Endothelial cell of umbilical vein (primary cell): Measurements from ENCODE around the gene STK17A. TPM values are rescaled to one million over a fixed set of nuclear protein-coding genes. Genes with fewer than 3 reads are reported as not detected.

Experiments
- BruUV-seq: library from RNA; stranded (reverse); fragments of 400-500 nt; replicated peaks from 2 replicates; lab custom pipeline; 2021; lab: Mats Ljungman, UMichigan
- CTCF ChIA-PET: fragments of 300-600, 350-600 bp; sonication (Branson Sonifier 250); formaldehyde crosslinking; loops from one replicate; lab custom pipeline; 2021; ENCODE audit warnings: antibody characterized with exemption, inconsistent platforms; lab: Charles Lee
- POLR2A ChIA-PET: fragments of 300-600, 350-600 bp; sonication (Branson Sonifier 250); formaldehyde crosslinking; loops from one replicate; lab custom pipeline; 2021; ENCODE audit warnings: antibody characterized with exemption, inconsistent platforms; lab: Charles Lee
- DNase-seq: peaks from one replicate; pipeline ENCODE4 v3.0.0-alpha.2; 2011; ENCODE audit warnings: low read depth, low spot score
- FAIRE-seq: peaks from 2 replicates; lab custom pipeline; 2011; peaks lifted over from hg19 to GRCh38; lab: Jason Lieb, UNC
- H2AFZ ChIP-seq: 2 replicates; pipeline ENCODE4 v1.6.0; 2012; ENCODE audit warnings: low read depth, low read length, control low read depth, inconsistent platforms
- H3K27ac ChIP-seq: 2 replicates; pipeline ENCODE4 v1.5.1; 2011; ENCODE audit warnings: low read depth, mild to moderate bottlenecking, control low read depth, low read length, moderate library complexity; ENCODE audit not compliant: insufficient read depth
- H3K27me3 ChIP-seq, 2 experiments: 2 replicates each; pipeline versions ENCODE4 v1.6.0 to v1.6.1; 2011; ENCODE audit warnings: low read length in 2 of 2, mixed read lengths in 1 of 2; ENCODE audit not compliant: control insufficient read depth in 2 of 2, insufficient read depth in 2 of 2
- H3K36me3 ChIP-seq, 2 experiments: 2 replicates in 1 of 2; 3 replicates in 1 of 2; pipeline ENCODE4 v1.5.1; 2011; ENCODE audit warnings: low read length in 2 of 2, mild to moderate bottlenecking in 1 of 2, moderate library complexity in 1 of 2; ENCODE audit not compliant: control insufficient read depth in 2 of 2, insufficient read depth in 2 of 2; ENCODE audit errors: extremely low read depth in 1 of 2
- H3K4me1 ChIP-seq: 3 replicates; pipeline ENCODE4 v1.5.1; 2011; ENCODE audit warnings: mild to moderate bottlenecking, low read length; ENCODE audit not compliant: control insufficient read depth, insufficient read depth; ENCODE audit errors: extremely low read depth
- H3K4me2 ChIP-seq: 2 replicates; pipeline ENCODE4 v1.6.1; 2011; ENCODE audit warnings: low read length, control low read depth, mixed read lengths; ENCODE audit not compliant: insufficient read depth
- H3K4me3 ChIP-seq, 3 experiments: fragments of 200-600 bp in 1 of 3; sonication (generic), shearing (Covaris generic) in 1 of 3; replicated peaks in 1 of 3; 2 replicates each; pipeline ENCODE4 v1.5.1; 2011 to 2016; ENCODE audit warnings: control low read depth in 3 of 3, low read length in 3 of 3, mild to moderate bottlenecking in 2 of 3, inconsistent platforms in 1 of 3, low read depth in 1 of 3, moderate library complexity in 1 of 3; ENCODE audit not compliant: insufficient read depth in 1 of 3
- H3K79me2 ChIP-seq: 2 replicates; pipeline ENCODE4 v1.6.0; 2012; ENCODE audit warnings: low read length, inconsistent platforms; ENCODE audit not compliant: control insufficient read depth, insufficient read depth
- H3K9ac ChIP-seq: replicated peaks from 2 replicates; pipeline ENCODE3; 2011; ENCODE audit warnings: low read length, control low read depth; ENCODE audit not compliant: insufficient read depth; ENCODE audit errors: extremely low read depth
- H3K9me1 ChIP-seq: replicated peaks from 3 replicates; pipeline ENCODE4 v1.6.0; 2011; ENCODE audit warnings: mild to moderate bottlenecking, low read length; ENCODE audit not compliant: control insufficient read depth, insufficient read depth; ENCODE audit errors: extremely low read depth
- H3K9me3 ChIP-seq: replicated peaks from 2 replicates; pipeline ENCODE4 v1.5.1; 2012; ENCODE audit warnings: low read length, inconsistent platforms; ENCODE audit not compliant: control insufficient read depth, insufficient read depth
- H4K20me1 ChIP-seq: replicated peaks from 2 replicates; pipeline ENCODE3; 2011; ENCODE audit warnings: mild to moderate bottlenecking, low read length; ENCODE audit not compliant: control insufficient read depth, insufficient read depth; ENCODE audit errors: extremely low read depth
- EZH2 ChIP-seq: IDR thresholded peaks from 2 replicates; pipeline ENCODE4 v1.6.1; 2012; ENCODE audit warnings: borderline replicate concordance, low read depth, mild to moderate bottlenecking, moderate library complexity, low read length, inconsistent platforms; ENCODE audit not compliant: severe bottlenecking
- FOS ChIP-seq: IDR thresholded peaks from 2 replicates; pipeline ENCODE4 v1.6.1; 2011; ENCODE audit warnings: mild to moderate bottlenecking, low read length, moderate library complexity, borderline replicate concordance; ENCODE audit not compliant: insufficient read depth
- POLR2AphosphoS5 ChIP-seq: IDR thresholded peaks from 2 replicates; pipeline ENCODE4 v1.6.1; 2012; ENCODE audit warnings: low read depth, mild to moderate bottlenecking, control low read depth, low read length, moderate library complexity; ENCODE audit not compliant: insufficient read depth
- dilution Hi-C: fragments of 300-500 bp; cut with MboI; formaldehyde crosslinking; loops from one replicate; pipeline ENCODE4 v1.15.0; 2019; ENCODE audit warnings: low sequenced_read_pairs; ENCODE audit not compliant: extremely low pct_ligation_motif_present
- intact Hi-C: fragments of 100-400 bp; cut with micrococcal nuclease; formaldehyde crosslinking; loops from one replicate; pipeline ENCODE4 v1.10.0; 2022
- polyA plus RNA-seq, 4 experiments: library from polyadenylated mRNA; depleted of rRNA in 3 of 4; stranded (reverse) in 3 of 4; unstranded in 1 of 4; fragments of >200 nt; gene quantifications; 2 replicates each; pipeline versions ENCODE4 v1.2.1 to v1.2.3, GENCODE V29; 2011 to 2012; ENCODE audit warnings: missing spikeins in 1 of 4
- total RNA-seq: library from RNA; stranded (reverse); gene quantifications from 2 replicates; pipeline ENCODE4 v1.2.3, GENCODE V29; 2021
- TF ChIP-seq, protein P1 (sequence below): IDR thresholded peaks from 2 replicates; pipeline ENCODE4 v1.6.1; 2011; ENCODE audit not compliant: insufficient read depth, insufficient read length

The STK17A gene
- total and polyA plus RNA-seq, 2 donors (not counting 3 experiments of a cell fraction or from before 2014, with no cell fraction given): 11.7 to 58.8 TPM

DNA sequence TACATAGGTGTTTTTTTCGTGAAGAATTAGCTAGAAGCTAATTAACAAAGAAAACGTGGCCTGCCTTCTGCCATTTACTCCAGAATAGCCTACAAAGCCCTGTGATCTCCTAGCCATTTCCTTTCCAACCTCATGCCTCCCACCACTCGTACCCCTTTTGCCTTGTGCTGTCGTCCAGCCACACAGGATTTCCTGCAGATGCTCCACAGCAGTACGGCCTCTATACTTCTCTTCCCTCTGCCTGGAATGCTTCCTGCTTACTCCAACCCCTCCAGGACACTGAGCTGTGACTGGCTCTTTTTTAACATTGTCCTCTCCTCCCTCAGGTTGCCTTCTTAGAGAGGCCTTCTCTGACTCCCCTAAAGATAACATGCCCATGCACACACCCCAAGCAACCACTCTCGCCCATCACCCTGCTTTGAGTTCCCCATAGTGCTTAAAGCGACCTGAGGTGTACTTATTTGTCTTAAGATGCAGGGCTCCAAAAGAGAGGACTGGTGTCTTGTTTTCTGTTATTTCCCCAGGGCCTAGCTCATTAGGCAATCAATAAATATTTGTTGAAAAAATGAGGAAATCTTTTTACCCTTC, 32.7 kb downstream of the STK17A start:
- no peaks in the 10 kb centered on the region for H3K27me3 ChIP-seq
- intact Hi-C loops: no loop called here
- DNase-seq: peak; percentile 36
- no peaks in the 10 kb centered on the region for H3K9me3 ChIP-seq
- peak; percentile 83 for FAIRE-seq
- ChIA-PET POLR2A (interaction anchor here (1.4 kb wide), 1 partner anchor 33 kb away, joined by 5 read pairs; the partner anchor contains the start of gene STK17A), CTCF (interaction anchor here (0.7 to 3.5 kb wide), 4 partner anchors 23 to 85 kb away, joined by 3 to 20 read pairs (median 7); partner anchors contain the start of gene STK17A)
- H3K9me1 ChIP-seq: no peaks in the 10 kb centered on the region
- H3K4me2 ChIP-seq: no peak overlapping the region
- H3K4me3 ChIP-seq: no peak overlapping the region
- TF ChIP-seq POLR2AphosphoS5: peak; percentile 27
- TF ChIP-seq, protein P1, sequence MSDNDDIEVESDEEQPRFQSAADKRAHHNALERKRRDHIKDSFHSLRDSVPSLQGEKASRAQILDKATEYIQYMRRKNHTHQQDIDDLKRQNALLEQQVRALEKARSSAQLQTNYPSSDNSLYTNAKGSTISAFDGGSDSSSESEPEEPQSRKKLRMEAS: no peak
- peaks cover 12% of the 10 kb centered on the region for H3K4me1 ChIP-seq
- H4K20me1 ChIP-seq: no peaks in the 10 kb centered on the region
- no peak overlapping the region for H2AFZ ChIP-seq
- peaks cover 9 to 13% of the 10 kb centered on the region in 2 experiments for H3K36me3 ChIP-seq
- dilution Hi-C loops: no loop called here
- no TSS peak for BruUV-seq
- peak overlapping the region; percentile 34 for H3K27ac ChIP-seq
- no peak overlapping the region for H3K9ac ChIP-seq
- H3K79me2 ChIP-seq: peaks cover 93% of the 10 kb centered on the region

DNA sequence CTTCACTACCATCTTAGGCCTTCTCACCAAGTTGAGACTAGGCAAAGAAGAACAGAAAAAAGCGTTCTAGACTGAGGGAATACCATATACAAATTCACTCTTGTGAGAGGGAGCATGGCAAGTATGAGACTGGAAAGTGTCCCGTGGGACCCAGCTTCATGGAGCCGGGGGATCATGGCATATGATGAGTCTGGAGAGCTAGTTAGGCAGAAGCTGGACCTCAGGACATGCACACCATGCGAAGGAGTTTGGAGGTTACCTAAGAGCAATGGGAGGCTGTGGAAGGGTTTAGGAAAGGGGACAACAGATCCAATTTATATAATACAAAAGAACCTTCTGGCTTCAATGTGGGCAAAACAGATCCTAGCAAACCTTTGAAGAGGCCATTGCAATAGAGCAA, 34.1 kb downstream of the STK17A start:
- dilution Hi-C loops: no loop called here

More for the DNA sequence above, 34.1 kb downstream of the STK17A start:
- CTCF ChIA-PET: interaction anchor here (1.7 to 1.9 kb wide), 2 partner anchors 34 to 83 kb away, joined by 7 to 10 read pairs; partner anchors contain the start of gene STK17A
- POLR2A ChIA-PET: no interaction called here
- peaks cover 7 to 13% of the 10 kb centered on the region in 2 experiments for H3K36me3 ChIP-seq
- TF ChIP-seq FOS (no peak), EZH2 (no peak)
- no peak for DNase-seq
- no peak for FAIRE-seq
- BruUV-seq: no TSS peak
- peaks cover 92% of the 10 kb centered on the region for H3K79me2 ChIP-seq
- no peaks in the 10 kb centered on the region for H3K9me1 ChIP-seq
- H3K27me3 ChIP-seq: no peaks in the 10 kb centered on the region
- intact Hi-C loops: no loop called here
- H3K9ac ChIP-seq: no peak overlapping the region
- H4K20me1 ChIP-seq: no peaks in the 10 kb centered on the region
- H3K4me1 ChIP-seq: peaks cover 16% of the 10 kb centered on the region
- H3K9me3 ChIP-seq: no peaks in the 10 kb centered on the region
- no peak overlapping the region for H3K4me3 ChIP-seq
- no peak overlapping the region for H2AFZ ChIP-seq
- H3K27ac ChIP-seq: no peak overlapping the region
- no peak overlapping the region for H3K4me2 ChIP-seq
